HFFc6 (cell line): ENCODE data around the gene EIF6. TPM values are rescaled to one million over a fixed set of nuclear protein-coding genes. Genes with fewer than 3 reads are reported as not detected.

Experiments
- DNase-seq: peaks from one replicate; pipeline ENCODE4 v3.0.0-alpha.2; 2018
- H3K27ac Mint-ChIP-seq: 2 replicates; pipeline ENCODE4 v1.8.0; 2020; ENCODE audit warnings: mild to moderate bottlenecking, mixed read lengths
- H3K27me3 Mint-ChIP-seq: 2 replicates; pipeline ENCODE4 v1.8.0; 2021; ENCODE audit warnings: mild to moderate bottlenecking, moderate library complexity, mixed read lengths; ENCODE audit not compliant: insufficient read depth
- H3K36me3 Mint-ChIP-seq: 2 replicates; pipeline ENCODE4 v1.8.0; 2021; ENCODE audit warnings: low read depth, mixed read lengths
- H3K4me1 Mint-ChIP-seq: 2 replicates; pipeline ENCODE4 v1.8.0; 2020; ENCODE audit warnings: low read depth, mixed read lengths
- H3K4me3 Mint-ChIP-seq: 2 replicates; pipeline ENCODE4 v1.8.0; 2020; ENCODE audit warnings: mild to moderate bottlenecking, moderate library complexity, mixed read lengths
- H3K9me3 Mint-ChIP-seq: 2 replicates; pipeline ENCODE4 v1.8.0; 2020; ENCODE audit warnings: mild to moderate bottlenecking, mixed read lengths
- long read RNA-seq: library from polyadenylated mRNA; unstranded; transcript quantifications from one replicate; pipeline ENCODE4 v2.0.0, GENCODE V29; 2019
- total RNA-seq, 6 experiments: library from RNA; stranded (reverse); fragmentation: NEBNext Ultra II Directional; extraction: Animal tissue kit (Norgen Biotek cat#: 25700); gene quantifications; 2 replicates in 1 of 6; 3 replicates in 5 of 6; pipeline ENCODE4 v1.2.3, GENCODE V29; 2021
- TF ChIP-seq, protein P1 (sequence below): fragments of 200-600 bp; sonication (generic); IDR thresholded peaks from 2 replicates; pipeline ENCODE4 v1.5.0; 2021; ENCODE audit warnings: antibody characterized with exemption, mild to moderate bottlenecking

EIF6 gene
- 100 to 1,000 TPM; 176 to 194 (median 185) TPM for total RNA-seq
- long read RNA-seq, transcript EIF6-203 (7 exons, 1,289 nt) = major isoform, 172 of 283 reads
- long read RNA-seq, transcript EIF6-201 (6 exons, 1,252 nt) = minor isoform, 86 of 283 reads
- long read RNA-seq, partial matches to known transcripts = 14 of 283 reads
- long read RNA-seq, other reads (novel, unspliced or antisense) = 6 of 283 reads

DNA sequence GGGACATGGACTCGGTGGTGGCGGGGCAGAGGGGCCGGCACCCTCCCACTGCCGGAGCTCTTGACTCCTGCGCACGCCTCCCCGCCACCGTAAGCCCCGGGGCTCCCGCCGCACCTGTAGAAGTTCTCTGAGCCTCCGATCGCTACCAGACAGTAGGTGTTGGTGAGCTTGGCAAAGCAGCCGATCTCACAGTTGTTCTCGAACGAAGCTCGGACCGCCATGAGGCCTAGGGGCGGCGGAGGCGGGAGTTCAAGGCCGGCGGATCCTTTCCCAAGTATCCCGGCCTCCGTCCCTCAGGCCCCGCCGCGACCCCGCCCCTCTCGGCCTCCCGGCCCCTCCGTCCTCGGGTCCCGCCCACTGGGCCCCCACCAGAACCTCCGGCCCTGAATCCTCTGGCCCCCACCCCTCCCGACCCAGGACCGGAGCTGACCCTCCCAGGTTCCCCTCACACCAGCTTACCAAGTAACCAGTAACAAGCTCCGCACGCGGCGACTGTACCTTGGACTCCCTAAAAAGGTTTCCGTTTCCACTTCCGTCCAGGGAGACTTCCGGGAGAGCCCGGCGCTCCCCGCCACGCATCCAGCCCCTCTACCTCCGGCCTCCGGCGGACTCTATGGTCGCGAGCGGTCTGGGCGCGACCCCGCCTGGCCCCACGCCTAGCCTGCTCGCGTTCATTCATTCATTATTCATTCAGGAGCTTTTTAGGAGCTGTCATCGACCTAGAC is at the start of gene EIF6:
EIF6 (minus strand) TSS at position 506 of the 725 bp plus-strand sequence; CDS start at position 221, 285 bp downstream.
- H3K9me3 Mint-ChIP-seq = no peaks in the 10 kb centered on the region
- peak within 1 kb of the TSS; percentile 92 for H3K4me3 Mint-ChIP-seq
- H3K36me3 Mint-ChIP-seq = peaks cover 28% of the 10 kb centered on the region
- DNase-seq = peak; percentile 87
- H3K4me1 Mint-ChIP-seq = peaks cover 36% of the 10 kb centered on the region
- H3K27me3 Mint-ChIP-seq = no peaks in the 10 kb centered on the region
- TF ChIP-seq, protein P1, sequence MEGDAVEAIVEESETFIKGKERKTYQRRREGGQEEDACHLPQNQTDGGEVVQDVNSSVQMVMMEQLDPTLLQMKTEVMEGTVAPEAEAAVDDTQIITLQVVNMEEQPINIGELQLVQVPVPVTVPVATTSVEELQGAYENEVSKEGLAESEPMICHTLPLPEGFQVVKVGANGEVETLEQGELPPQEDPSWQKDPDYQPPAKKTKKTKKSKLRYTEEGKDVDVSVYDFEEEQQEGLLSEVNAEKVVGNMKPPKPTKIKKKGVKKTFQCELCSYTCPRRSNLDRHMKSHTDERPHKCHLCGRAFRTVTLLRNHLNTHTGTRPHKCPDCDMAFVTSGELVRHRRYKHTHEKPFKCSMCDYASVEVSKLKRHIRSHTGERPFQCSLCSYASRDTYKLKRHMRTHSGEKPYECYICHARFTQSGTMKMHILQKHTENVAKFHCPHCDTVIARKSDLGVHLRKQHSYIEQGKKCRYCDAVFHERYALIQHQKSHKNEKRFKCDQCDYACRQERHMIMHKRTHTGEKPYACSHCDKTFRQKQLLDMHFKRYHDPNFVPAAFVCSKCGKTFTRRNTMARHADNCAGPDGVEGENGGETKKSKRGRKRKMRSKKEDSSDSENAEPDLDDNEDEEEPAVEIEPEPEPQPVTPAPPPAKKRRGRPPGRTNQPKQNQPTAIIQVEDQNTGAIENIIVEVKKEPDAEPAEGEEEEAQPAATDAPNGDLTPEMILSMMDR = no peak
- H3K27ac Mint-ChIP-seq = peak within 1 kb of the TSS; percentile 88

DNA sequence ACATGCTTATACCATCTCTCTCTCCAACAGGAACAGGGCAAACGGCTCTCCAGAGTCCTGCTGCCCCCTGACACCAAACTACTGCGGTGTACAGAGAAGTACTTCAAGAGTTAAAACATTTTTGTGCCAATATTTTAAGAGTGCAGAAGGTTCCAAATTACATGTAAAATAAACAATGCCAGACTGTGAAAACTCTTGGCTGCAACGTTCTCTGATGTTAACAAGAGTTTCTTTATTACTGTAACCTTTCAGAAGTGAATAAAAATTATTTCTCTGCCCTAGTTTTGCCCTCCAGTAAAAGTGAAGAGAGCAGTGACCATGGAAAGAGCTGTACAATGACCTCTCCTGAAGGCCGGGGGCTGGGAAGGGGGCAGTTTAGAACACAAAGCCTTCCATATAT is 49.0 kb upstream of the EIF6 start:
- Mint-ChIP-seq H3K4me1 (peaks cover 39% of the 10 kb centered on the region), H3K4me3 (no peak overlapping the region), H3K36me3 (peaks cover 13% of the 10 kb centered on the region), H3K27ac (no peak overlapping the region), H3K27me3 (peaks cover 2% of the 10 kb centered on the region; the same call in 1 of the 2 replicates), H3K9me3 (no peaks in the 10 kb centered on the region)
- TF ChIP-seq, protein P1 = no peak
- DNase-seq = no peak

DNA sequence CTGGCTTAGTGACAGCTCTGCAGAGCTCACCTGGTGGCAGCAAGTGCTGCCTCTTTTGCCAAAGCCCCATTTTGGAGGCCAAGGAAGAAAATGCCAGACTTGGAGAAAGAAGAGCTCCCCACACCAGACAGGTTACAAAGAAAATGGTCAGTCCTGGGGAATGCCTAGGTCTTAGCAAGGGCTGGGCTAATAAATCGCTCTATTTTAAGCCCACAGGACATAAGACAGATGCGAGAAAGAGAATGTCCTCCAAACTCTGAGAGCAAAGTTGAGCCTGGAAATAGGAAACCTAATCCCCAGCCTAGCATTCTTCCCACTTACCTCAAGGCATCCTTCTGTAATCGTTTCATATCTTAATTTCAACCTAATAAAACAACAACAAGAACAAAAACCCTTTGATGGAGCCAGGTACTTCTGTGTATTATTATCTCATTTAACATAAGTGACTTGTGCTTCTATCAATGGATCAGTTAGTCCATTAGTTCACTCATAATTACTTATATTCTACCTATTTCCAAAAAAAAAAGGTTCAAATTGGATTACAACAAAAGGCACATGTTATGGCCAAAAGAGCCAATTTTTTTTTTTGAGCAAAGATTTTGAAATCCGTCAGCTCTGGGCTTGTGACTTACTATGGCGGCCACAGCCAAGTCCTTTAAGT is 48.1 kb upstream of the EIF6 start:
- H3K4me3 Mint-ChIP-seq = no peak overlapping the region
- H3K27me3 Mint-ChIP-seq = peaks cover 2% of the 10 kb centered on the region; the same call in 1 of the 2 replicates
- peaks cover 37% of the 10 kb centered on the region for H3K4me1 Mint-ChIP-seq
- TF ChIP-seq, protein P1 = no peak
- no peak overlapping the region for H3K27ac Mint-ChIP-seq
- DNase-seq = no peak
- peaks cover 7% of the 10 kb centered on the region for H3K36me3 Mint-ChIP-seq
- H3K9me3 Mint-ChIP-seq = no peaks in the 10 kb centered on the region

DNA sequence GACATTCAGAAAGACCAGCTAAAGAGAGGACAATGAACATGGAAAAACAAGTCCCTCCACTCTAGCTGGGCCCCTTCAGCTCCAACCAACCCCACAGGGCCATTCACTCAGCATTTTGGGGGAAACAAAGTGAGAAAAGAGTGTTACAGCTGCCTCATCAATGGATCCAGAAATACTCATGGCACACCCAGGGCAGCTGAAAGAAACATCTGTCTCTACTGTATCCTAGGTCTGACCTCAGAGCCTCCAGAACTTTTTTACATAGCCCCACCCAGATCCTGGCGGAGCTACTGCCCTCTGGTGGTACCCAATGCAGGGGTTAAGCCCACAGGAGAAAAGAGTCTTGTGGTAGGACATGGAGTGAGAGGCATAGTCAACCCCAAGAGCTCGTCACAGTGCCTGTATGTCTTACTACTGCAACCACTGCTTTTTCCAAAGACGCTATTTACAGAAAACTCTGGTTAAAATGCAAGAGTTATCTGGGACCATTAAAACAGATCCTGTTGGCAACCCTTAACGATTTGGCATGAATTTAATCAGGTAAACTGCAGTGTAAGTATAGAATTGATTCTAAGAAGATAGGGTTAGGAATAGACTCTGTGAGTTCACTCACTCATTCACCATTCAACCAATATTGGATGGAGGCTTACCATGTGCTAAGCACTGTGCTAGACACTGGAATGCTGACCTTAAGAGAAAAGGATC is 45.0 kb upstream of the EIF6 start:
- Mint-ChIP-seq H3K27me3 (peaks cover 2% of the 10 kb centered on the region), H3K9me3 (no peaks in the 10 kb centered on the region), H3K4me1 (peaks cover 66% of the 10 kb centered on the region), H3K27ac (peak overlapping the region; percentile 8; the same call in 1 of the 2 replicates), H3K36me3 (peaks cover 21% of the 10 kb centered on the region), H3K4me3 (no peak overlapping the region)
- TF ChIP-seq, protein P1 = peak; percentile 82
- DNase-seq = no peak

DNA sequence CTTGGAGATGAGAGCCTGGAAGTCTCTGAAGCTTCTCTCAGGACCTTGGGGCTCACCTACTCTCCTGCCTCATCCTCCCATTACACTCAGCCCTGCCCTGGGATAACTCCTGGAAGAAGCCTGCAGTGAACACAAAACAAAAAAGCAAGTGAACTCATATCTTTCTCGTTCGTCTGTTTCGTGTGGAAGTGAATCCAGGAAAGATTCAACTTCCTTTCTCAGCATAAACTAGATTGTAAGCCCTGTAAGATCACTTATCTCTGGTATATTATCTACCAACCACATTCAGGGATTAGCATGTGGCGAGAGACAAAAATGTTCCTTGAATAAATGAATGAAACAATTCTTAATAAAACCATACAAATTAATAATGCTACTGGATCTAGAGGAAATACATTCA is 44.1 kb upstream of the EIF6 start:
- TF ChIP-seq, protein P1 = no peak
- 0 out of 2 replicates have a peak overlapping the region, but pooled peaks have one; percentile 8 for H3K27ac Mint-ChIP-seq
- H3K9me3 Mint-ChIP-seq = no peaks in the 10 kb centered on the region
- peaks cover 22% of the 10 kb centered on the region for H3K36me3 Mint-ChIP-seq
- peaks cover 65% of the 10 kb centered on the region for H3K4me1 Mint-ChIP-seq
- no peak overlapping the region for H3K4me3 Mint-ChIP-seq
- DNase-seq = no peak
- H3K27me3 Mint-ChIP-seq = peaks cover under 1% of the 10 kb centered on the region
